ENCODE data around the gene PHOX2A.
A peak's percentile ranks its signal among the peaks of the same experiment; 100 is the strongest.

Gene PHOX2A

GRCh38 chr11:72231396-72232259, 12.3 kb downstream of the PHOX2A start:
- H3K9me3 Mint-ChIP-seq, result no peaks in the 10 kb centered on the region
- no peak overlapping the region for H3K4me3 Mint-ChIP-seq
- no peak overlapping the region for H3K27ac Mint-ChIP-seq
- H3K4me1 Mint-ChIP-seq, result no peaks in the 10 kb centered on the region
- no peaks in the 10 kb centered on the region for H3K27me3 Mint-ChIP-seq
- H3K36me3 Mint-ChIP-seq, result no peaks in the 10 kb centered on the region

DNA sequence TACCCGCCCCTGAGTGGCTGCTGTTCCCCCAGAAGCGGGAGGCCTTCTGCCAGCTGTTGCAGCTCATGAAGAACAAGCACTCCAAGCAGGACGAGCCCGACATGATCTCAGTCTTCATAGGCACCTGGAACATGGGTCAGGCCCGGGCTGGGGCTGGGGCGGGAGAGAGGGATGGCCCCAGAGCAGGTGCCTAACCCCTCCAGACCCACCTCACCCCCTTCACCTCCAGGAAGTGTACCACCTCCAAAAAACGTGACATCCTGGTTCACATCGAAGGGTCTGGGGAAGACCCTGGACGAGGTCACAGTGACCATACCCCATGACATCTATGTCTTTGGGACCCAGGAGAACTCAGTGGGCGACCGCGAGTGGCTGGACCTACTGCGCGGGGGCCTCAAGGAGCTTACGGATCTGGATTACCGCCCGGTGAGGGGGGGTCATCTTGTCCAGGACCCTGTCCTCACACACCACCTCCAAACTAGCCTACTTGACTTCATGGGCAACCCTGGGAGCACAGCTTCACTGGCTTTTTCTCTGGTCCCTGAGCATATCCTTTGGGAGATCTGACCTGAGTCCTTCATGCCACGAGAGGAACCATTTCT, 13.1 kb downstream of the PHOX2A start:
- Mint-ChIP-seq H3K9me3 (no peaks in the 10 kb centered on the region), H3K27me3 (no peaks in the 10 kb centered on the region), H3K36me3 (no peaks in the 10 kb centered on the region), H3K27ac (no peak overlapping the region), H3K4me1 (peaks cover 4% of the 10 kb centered on the region), H3K4me3 (no peak overlapping the region)

DNA sequence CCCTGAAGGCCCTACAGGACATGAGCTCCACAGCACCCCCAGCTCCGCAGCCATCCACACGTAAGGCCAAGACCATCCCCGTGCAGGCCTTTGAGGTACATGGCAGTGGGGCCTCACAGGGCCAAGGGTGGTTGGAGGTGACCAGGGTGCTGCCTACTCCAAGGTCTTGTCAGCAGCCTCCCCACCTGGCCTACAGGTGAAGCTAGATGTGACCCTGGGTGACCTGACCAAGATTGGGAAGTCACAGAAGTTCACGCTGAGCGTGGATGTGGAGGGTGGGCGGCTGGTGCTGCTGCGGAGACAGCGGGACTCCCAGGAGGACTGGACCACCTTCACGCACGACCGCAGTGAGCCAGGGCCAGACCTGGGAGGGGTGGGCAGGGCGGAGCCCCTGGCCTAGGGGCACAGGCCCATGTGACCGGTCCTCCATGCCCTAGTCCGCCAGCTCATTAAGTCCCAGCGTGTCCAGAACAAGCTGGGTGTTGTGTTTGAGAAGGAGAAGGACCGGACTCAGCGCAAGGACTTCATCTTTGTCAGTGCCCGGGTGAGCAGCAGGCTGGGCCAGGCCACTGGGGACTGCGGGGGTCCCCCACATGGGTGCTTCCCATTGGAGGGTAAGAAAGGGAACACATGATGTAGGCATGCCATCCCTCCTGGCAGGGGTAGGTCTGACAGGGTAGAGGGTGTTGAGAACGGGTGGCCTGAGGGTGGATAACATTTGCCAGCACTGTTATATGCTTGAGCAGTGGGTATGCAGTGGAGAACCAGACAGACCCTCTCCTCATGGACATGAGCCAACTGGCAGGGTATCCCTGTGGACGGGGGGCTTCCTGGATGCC, 13.8 kb downstream of the PHOX2A start:
- Mint-ChIP-seq H3K4me1 (peaks cover 11% of the 10 kb centered on the region), H3K36me3 (no peaks in the 10 kb centered on the region), H3K9me3 (no peaks in the 10 kb centered on the region), H3K27me3 (no peaks in the 10 kb centered on the region), H3K4me3 (no peak overlapping the region), H3K27ac (no peak overlapping the region)

- Mint-ChIP-seq H3K27ac (no peak overlapping the region), H3K27me3 (no peaks in the 10 kb centered on the region), H3K9me3 (no peaks in the 10 kb centered on the region), H3K4me3 (no peak overlapping the region), H3K4me1 (peaks cover 12% of the 10 kb centered on the region), H3K36me3 (no peaks in the 10 kb centered on the region)
These were observed 14.5 kb downstream of the PHOX2A start for GRCh38 chr11:72229336-72229924.

DNA sequence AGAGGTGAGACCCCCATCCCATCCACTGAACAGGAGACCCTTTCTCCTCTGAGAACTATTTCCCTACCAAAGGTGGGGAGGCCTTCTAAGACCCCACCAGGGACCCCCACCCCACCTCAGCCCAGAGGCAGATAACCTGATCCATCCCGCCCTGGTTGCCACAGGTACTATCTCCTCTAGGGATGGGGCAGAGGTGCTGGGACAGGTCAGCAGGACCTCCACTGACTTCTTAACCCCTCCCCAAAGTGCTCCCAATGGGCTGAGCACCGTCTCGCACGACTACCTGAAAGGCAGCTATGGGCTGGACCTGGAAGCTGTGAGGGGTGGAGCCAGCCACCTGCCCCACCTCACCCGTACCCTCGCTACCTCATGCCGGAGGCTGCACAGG, 15.1 kb downstream of the PHOX2A start:
- Mint-ChIP-seq H3K4me3 (no peak overlapping the region), H3K27ac (no peak overlapping the region), H3K36me3 (no peaks in the 10 kb centered on the region), H3K9me3 (no peaks in the 10 kb centered on the region), H3K4me1 (peaks cover 12% of the 10 kb centered on the region), H3K27me3 (no peaks in the 10 kb centered on the region)

DNA sequence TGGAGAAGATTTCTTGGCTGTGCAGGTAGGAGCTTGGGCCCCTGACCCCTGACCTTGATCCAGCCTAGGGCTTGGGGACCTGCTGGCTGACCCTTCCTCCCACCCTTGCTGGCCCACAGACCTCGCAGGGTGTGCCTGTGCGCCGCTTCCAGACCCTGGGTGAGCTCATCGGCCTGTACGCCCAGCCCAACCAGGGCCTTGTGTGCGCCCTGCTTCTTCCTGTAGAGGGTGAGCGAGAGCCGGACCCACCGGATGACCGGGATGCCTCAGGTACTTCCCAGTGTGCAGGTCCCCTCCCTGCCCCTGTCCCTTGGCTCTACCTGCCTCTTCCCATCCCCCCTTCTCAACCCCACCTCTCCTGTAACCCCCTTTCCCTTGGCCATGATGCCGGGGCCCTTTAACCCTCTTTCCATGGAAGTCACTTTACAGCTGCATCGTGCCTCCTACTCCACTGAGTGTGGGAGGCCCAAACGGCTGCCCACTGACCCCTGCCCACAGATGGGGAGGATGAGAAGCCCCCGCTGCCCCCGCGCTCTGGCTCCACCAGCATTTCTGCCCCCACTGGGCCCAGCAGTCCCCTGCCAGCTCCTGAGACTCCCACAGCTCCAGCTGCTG, 15.6 kb downstream of the PHOX2A start:
- Mint-ChIP-seq H3K36me3 (no peaks in the 10 kb centered on the region), H3K4me3 (no peak overlapping the region), H3K9me3 (no peaks in the 10 kb centered on the region), H3K27ac (peak overlapping the region; percentile 17), H3K27me3 (no peaks in the 10 kb centered on the region), H3K4me1 (peaks cover 12% of the 10 kb centered on the region)

- Mint-ChIP-seq H3K4me1 (peaks cover 17% of the 10 kb centered on the region), H3K27me3 (no peaks in the 10 kb centered on the region), H3K36me3 (no peaks in the 10 kb centered on the region), H3K27ac (no peak overlapping the region), H3K4me3 (no peak overlapping the region), H3K9me3 (no peaks in the 10 kb centered on the region)
These were observed 16.4 kb downstream of the PHOX2A start for GRCh38 chr11:72227316-72228228.

DNA sequence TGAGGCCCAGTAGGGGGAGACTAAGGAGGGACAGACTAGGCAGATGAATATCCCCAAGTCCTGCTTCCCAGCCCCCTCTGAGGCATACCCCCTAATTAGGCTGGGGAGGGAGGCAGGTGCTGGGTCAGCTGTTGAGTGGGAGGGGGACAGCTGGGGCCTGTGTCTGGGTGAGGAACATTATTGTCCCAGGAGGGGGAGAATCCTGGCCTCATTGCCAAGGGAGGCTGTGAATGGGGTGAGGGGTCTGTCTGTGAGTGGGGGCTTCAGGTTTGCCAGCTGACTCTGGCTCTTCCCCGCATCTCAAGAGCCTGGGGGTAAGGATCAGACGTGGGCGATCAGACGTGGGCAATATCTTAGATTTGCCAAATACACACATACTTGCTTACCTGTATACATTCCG, 17.3 kb downstream of the PHOX2A start:
- H3K27me3 Mint-ChIP-seq, result no peaks in the 10 kb centered on the region
- peaks cover 23% of the 10 kb centered on the region for H3K4me1 Mint-ChIP-seq
- H3K4me3 Mint-ChIP-seq, result no peak overlapping the region
- H3K36me3 Mint-ChIP-seq, result no peaks in the 10 kb centered on the region
- H3K27ac Mint-ChIP-seq, result no peak overlapping the region
- no peaks in the 10 kb centered on the region for H3K9me3 Mint-ChIP-seq

GRCh38 chr11:72225411-72225951, 18.5 kb downstream of the PHOX2A start:
- Mint-ChIP-seq H3K4me1 (peaks cover 23% of the 10 kb centered on the region), H3K27ac (peak overlapping the region; percentile 80), H3K9me3 (no peaks in the 10 kb centered on the region), H3K36me3 (no peaks in the 10 kb centered on the region), H3K4me3 (peak overlapping the region; percentile 83), H3K27me3 (no peaks in the 10 kb centered on the region)

- H3K9me3 Mint-ChIP-seq, result no peaks in the 10 kb centered on the region
- no peaks in the 10 kb centered on the region for H3K27me3 Mint-ChIP-seq
- peaks cover 23% of the 10 kb centered on the region for H3K4me1 Mint-ChIP-seq
- peak within 1 kb of the TSS; percentile 94 for H3K4me3 Mint-ChIP-seq
- no peaks in the 10 kb centered on the region for H3K36me3 Mint-ChIP-seq
- H3K27ac Mint-ChIP-seq, result peak within 1 kb of the TSS; percentile 97
These were observed 19.2 kb downstream of the PHOX2A start, which contains the start of gene INPPL1 for GRCh38 chr11:72224564-72225410. Gene INPPL1 (plus strand): TSS chr11:72224767. CDS start chr11:72224985, 218 bp downstream.

GRCh38 chr11:72223615-72224563, 20.1 kb downstream of the PHOX2A start:
- Mint-ChIP-seq H3K9me3 (no peaks in the 10 kb centered on the region), H3K27ac (peak overlapping the region; percentile 97), H3K4me1 (peaks cover 23% of the 10 kb centered on the region), H3K27me3 (no peaks in the 10 kb centered on the region), H3K36me3 (no peaks in the 10 kb centered on the region), H3K4me3 (peak overlapping the region; percentile 94)

DNA sequence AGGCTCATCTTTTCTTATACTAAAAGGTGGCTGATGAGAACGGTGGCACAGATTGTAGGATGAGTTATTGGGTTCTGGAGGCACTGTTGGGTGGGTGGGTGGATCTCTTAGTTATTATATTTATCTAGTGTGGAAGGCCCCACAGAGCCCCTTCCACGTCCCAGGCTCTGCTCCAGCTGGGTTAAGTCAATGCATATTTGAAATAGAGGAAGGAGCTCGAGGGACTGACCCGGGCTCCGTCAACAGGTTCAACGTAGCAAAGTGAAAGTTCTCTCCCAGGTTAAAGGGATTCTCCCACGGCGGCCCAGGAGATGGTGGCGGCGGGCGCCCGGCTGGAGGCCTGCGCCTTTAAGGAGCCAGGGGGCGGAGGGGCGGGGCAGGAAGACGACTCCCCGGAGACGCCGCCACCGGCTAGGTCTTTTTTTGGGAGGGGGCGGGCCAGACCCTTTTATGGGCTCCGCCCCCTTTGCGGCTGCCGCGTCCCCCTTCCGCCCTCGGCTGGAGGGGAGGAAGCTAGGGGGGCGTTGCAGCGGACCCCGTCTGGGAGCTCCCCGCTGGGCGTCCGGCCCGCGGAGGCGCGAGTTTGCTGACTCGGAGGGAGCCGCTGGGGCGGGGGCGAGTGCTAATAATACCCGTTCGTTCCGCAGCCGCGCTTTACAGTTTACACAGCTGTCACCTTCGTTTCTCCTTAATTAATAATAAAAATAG, 20.9 kb downstream of the PHOX2A start:
- no peaks in the 10 kb centered on the region for H3K27me3 Mint-ChIP-seq
- no peaks in the 10 kb centered on the region for H3K36me3 Mint-ChIP-seq
- peak overlapping the region; percentile 90 for H3K4me3 Mint-ChIP-seq
- peak overlapping the region; percentile 93 for H3K27ac Mint-ChIP-seq
- no peaks in the 10 kb centered on the region for H3K9me3 Mint-ChIP-seq
- peaks cover 23% of the 10 kb centered on the region for H3K4me1 Mint-ChIP-seq
